Choroid plexus epithelial cell (primary cell): ENCODE data around the gene TMTC4.
"Not testable (repeated sequence)": the region's sequence is repeated elsewhere in the genome, so short reads cannot be mapped to it uniquely, and the experiment has no call there.

Experiments
- DNase-seq: peaks from one replicate; pipeline ENCODE4 v3.0.0-alpha.2; 2010; ENCODE audit warnings: low read depth
- H3K4me3 ChIP-seq: 2 replicates; pipeline ENCODE4 v1.5.1; 2011; ENCODE audit warnings: low read depth, mild to moderate bottlenecking, control low read depth, low read length, moderate library complexity
- CTCF ChIP-seq: conservative IDR thresholded peaks from 2 replicates; pipeline ENCODE4 v1.5.1; 2011; ENCODE audit warnings: low read depth, mild to moderate bottlenecking, control low read depth, inconsistent platforms, low read length, moderate library complexity

The TMTC4 gene

GRCh38 chr13:100589178-100589725 lies 85.3 kb downstream of the TMTC4 start:
- no peak for DNase-seq
- H3K4me3 ChIP-seq, result no peak overlapping the region
- TF ChIP-seq CTCF, result no peak

GRCh38 chr13:100588331-100589177 lies 86.0 kb downstream of the TMTC4 start, which contains the start of gene GGACT:
Gene GGACT, minus strand, starts transcription at chr13:100588789. Its CDS starts 56,198 bp downstream, at chr13:100532591.
- DNase-seq, result peak; percentile 59
- H3K4me3 ChIP-seq, result peak within 1 kb of the TSS; percentile 70
- peak; percentile 46 for TF ChIP-seq CTCF

- DNase-seq, result no peak
- TF ChIP-seq CTCF, result no peak
- H3K4me3 ChIP-seq, result no peak overlapping the region
Measured at GRCh38 chr13:100584896-100585295, 89.7 kb downstream of the TMTC4 start.

- H3K4me3 ChIP-seq, result no peak overlapping the region
- DNase-seq, result no peak
- no peak for TF ChIP-seq CTCF
Measured at GRCh38 chr13:100581504-100581903, 93.1 kb downstream of the TMTC4 start.

- no peak for TF ChIP-seq CTCF
- no peak overlapping the region for H3K4me3 ChIP-seq
- DNase-seq, result no peak
Measured at GRCh38 chr13:100581030-100581429, 93.6 kb downstream of the TMTC4 start.

GRCh38 chr13:100580045-100580444 lies 94.5 kb downstream of the TMTC4 start:
- DNase-seq, result no peak
- no peak for TF ChIP-seq CTCF
- H3K4me3 ChIP-seq, result no peak overlapping the region

- DNase-seq, result not testable (repeated sequence)
Measured at GRCh38 chr13:100577239-100577638, 97.4 kb downstream of the TMTC4 start.

More at GRCh38 chr13:100577239-100577638, 97.4 kb downstream of the TMTC4 start:
- H3K4me3 ChIP-seq, result not testable (repeated sequence)
